Measurements from ENCODE around the gene HAUS5. TPM values are rescaled to one million over a fixed set of nuclear protein-coding genes. Genes with fewer than 3 reads are reported as not detected.

Gene HAUS5
- total and polyA plus RNA-seq, 2 of the 8 experiments (the other 6 are each of a cell fraction or from before 2014, with no cell fraction given), result 13.8 to 25.7 TPM

- no peak for FAIRE-seq
- Histone ChIP-seq H2BK5ac (ENCODE audit: low read depth, low read length) (no peak overlapping the region), H3K23me2 (ENCODE audit: low read depth, low read length) (no peaks in the 10 kb centered on the region)
Observed at GRCh38 chr19:35566738-35567137, 45.8 kb upstream of the HAUS5 start.

More at GRCh38 chr19:35566738-35567137, 45.8 kb upstream of the HAUS5 start:
- no peak overlapping the region for H3K14ac ChIP-seq (ENCODE audit: insufficient read length)
- H3K9me3 ChIP-seq (ENCODE audit: insufficient read depth in 2 of 2, low read depth in 1 of 2, low read length in 1 of 2), result no peaks in the 10 kb centered on the region
- H3K79me2 ChIP-seq (ENCODE audit: control insufficient read depth in 1 of 2, insufficient read depth in 2 of 2, low read length in 2 of 2), result no peaks in the 10 kb centered on the region
- no peak overlapping the region for H2BK12ac ChIP-seq (ENCODE audit: low read depth, low read length)
- H3K4me1 ChIP-seq (replicated peaks in 1 of 4; ENCODE audit: control insufficient read depth in 3 of 4, insufficient read depth in 4 of 4, low read length in 3 of 4), result peaks cover 0 to 4% (median 0%) of the 10 kb centered on the region in 4 experiments; a peak in 1 of 7 replicates
- H3K27me3 ChIP-seq (replicated peaks in 1 of 4; ENCODE audit: control insufficient read depth in 3 of 4, extremely low read depth in 1 of 4, insufficient read depth in 3 of 4, low read length in 3 of 4), result no peaks in the 10 kb centered on the region; a peak in 2 of 7 replicates
- H3K18ac ChIP-seq (ENCODE audit: extremely low read depth, low read length), result no peak overlapping the region
- no peak overlapping the region for H3K4me2 ChIP-seq (ENCODE audit: insufficient read depth in 1 of 2, low read depth in 2 of 2, low read length in 2 of 2)
- no peak for TF ChIP-seq MAX (IDR thresholded peaks at IDR 0.05)
- peak; percentile 70 for TF ChIP-seq CEBPB (IDR thresholded peaks at IDR 0.05; ENCODE audit: low read depth, low read length)
- H3K23ac ChIP-seq (ENCODE audit: insufficient read length), result no peak overlapping the region
- H3K79me1 ChIP-seq (ENCODE audit: low read depth, low read length), result no peaks in the 10 kb centered on the region
- H2AK5ac ChIP-seq (ENCODE audit: low read depth, low read length), result no peak overlapping the region
- H3K36me3 ChIP-seq (ENCODE audit: control insufficient read depth in 2 of 4, insufficient read depth in 4 of 4, low read length in 3 of 4), result no peaks in the 10 kb centered on the region
- no peak overlapping the region for H3K56ac ChIP-seq (replicated peaks; ENCODE audit: insufficient read length, low read depth, low read length)
- no peak overlapping the region for H4K8ac ChIP-seq (ENCODE audit: extremely low read depth, insufficient read depth, low read length)
- H3K9ac ChIP-seq (replicated peaks in 1 of 4; ENCODE audit: extremely low read depth in 1 of 4, low read depth in 3 of 4, low read length in 3 of 4), result no peak overlapping the region
- no peak for DNase-seq (ENCODE audit: low read depth in 1 of 2, low spot score in 2 of 2)
- H2BK120ac ChIP-seq (replicated peaks; ENCODE audit: low read depth, low read length), result no peak overlapping the region
- ChIA-PET CTCF (ENCODE audit: partially characterized antibody) (interaction anchor here (0.9 to 1.2 kb wide), 3 partner anchors 11 to 15 kb away, joined by 3 read pairs; no protein-coding TSS in a partner anchor), POLR2A (ENCODE audit: partially characterized antibody) (no interaction called here)
- no peak overlapping the region for H2AFZ ChIP-seq (ENCODE audit: low read length)
- H3K4ac ChIP-seq (replicated peaks; ENCODE audit: insufficient read length, low read depth, low read length), result no peak overlapping the region
- no peak overlapping the region for H2BK15ac ChIP-seq (ENCODE audit: low read length)
- no peak overlapping the region for H4K91ac ChIP-seq (replicated peaks; ENCODE audit: insufficient read length, low read length)
- WGBS, 2 experiments (ENCODE audit: extremely low coverage in 1 of 2, insufficient coverage in 1 of 2, insufficient read length in 1 of 2, insufficient replicate concordance in 2 of 2, low coverage in 1 of 2, low lambda C conversion rate in 2 of 2, missing lambda C conversion rate in 1 of 2), result 86% methylated on average over 7 of the region's 7 CpGs; no CpG with 5 or more reads in 1 of the 2 experiments
- H3K27ac ChIP-seq (ENCODE audit: low read depth, low read length), result no peak overlapping the region
- no peak overlapping the region for H4K5ac ChIP-seq (ENCODE audit: insufficient read length, low read depth, low read length)
- no peak overlapping the region for H2BK20ac ChIP-seq (ENCODE audit: low read length)
- no peaks in the 10 kb centered on the region for H4K20me1 ChIP-seq (replicated peaks in 1 of 2; ENCODE audit: control insufficient read depth in 1 of 2, insufficient read depth in 2 of 2, low read length in 2 of 2)
- H3K4me3 ChIP-seq (ENCODE audit: extremely low read depth in 1 of 4, insufficient read depth in 2 of 4, low read depth in 3 of 4, low read length in 4 of 4), result no peak overlapping the region
